Upper lobe of right lung (tissue), 1 donor: ENCODE measurements around the gene CEP104. TPM values are rescaled to one million over a fixed set of nuclear protein-coding genes. Genes with fewer than 3 reads are reported as not detected.

ENCODE experiments used
- ATAC-seq: fragments of 200-7000 bp; cut with Tn5 transposase; one replicate; pipeline ENCODE4 v1.9.1; 2020; ENCODE audit warnings: mild to moderate bottlenecking, moderate library complexity
- DNase-seq: peaks from one replicate; pipeline ENCODE4 v3.0.0-alpha.2; 2020
- H3K27ac ChIP-seq: fragments of 200-600 bp; one replicate; pipeline ENCODE4 v1.8.0; 2022
- H3K27me3 ChIP-seq: fragments of 200-600 bp; one replicate; pipeline ENCODE4 v1.8.0; 2022; ENCODE audit warnings: mild to moderate bottlenecking
- H3K36me3 ChIP-seq: fragments of 200-600 bp; one replicate; pipeline ENCODE4 v1.8.0; 2022
- H3K4me1 ChIP-seq: fragments of 200-600 bp; one replicate; pipeline ENCODE4 v1.8.0; 2022
- H3K4me3 ChIP-seq: fragments of 200-600 bp; one replicate; pipeline ENCODE4 v1.8.0; 2022; ENCODE audit warnings: mild to moderate bottlenecking
- H3K9me3 ChIP-seq: fragments of 200-600 bp; one replicate; pipeline ENCODE4 v1.8.0; 2022
- CTCF ChIP-seq: fragments of 200-600 bp; IDR thresholded peaks from one replicate; pipeline ENCODE4 v1.8.0; 2022; ENCODE audit warnings: antibody characterized with exemption
- intact Hi-C: fragments of 100-400 bp; cut with DNase I; formaldehyde crosslinking; loops from one replicate; pipeline ENCODE4 v1.11.0; 2022
- total RNA-seq: library from RNA; stranded (reverse); fragmentation: NEBNext Ultra II Directional; extraction: Animal tissue kit (Norgen Biotek cat#: 25700); gene quantifications from one replicate; pipeline ENCODE4 v1.2.1, GENCODE V29; 2021
- donor health status: DM: no; HTN: yes; CAD: no; lungs with severe emphysema.

CEP104 gene
- total RNA-seq, 1 donor from 2014 or later = 61.0 TPM

DNA sequence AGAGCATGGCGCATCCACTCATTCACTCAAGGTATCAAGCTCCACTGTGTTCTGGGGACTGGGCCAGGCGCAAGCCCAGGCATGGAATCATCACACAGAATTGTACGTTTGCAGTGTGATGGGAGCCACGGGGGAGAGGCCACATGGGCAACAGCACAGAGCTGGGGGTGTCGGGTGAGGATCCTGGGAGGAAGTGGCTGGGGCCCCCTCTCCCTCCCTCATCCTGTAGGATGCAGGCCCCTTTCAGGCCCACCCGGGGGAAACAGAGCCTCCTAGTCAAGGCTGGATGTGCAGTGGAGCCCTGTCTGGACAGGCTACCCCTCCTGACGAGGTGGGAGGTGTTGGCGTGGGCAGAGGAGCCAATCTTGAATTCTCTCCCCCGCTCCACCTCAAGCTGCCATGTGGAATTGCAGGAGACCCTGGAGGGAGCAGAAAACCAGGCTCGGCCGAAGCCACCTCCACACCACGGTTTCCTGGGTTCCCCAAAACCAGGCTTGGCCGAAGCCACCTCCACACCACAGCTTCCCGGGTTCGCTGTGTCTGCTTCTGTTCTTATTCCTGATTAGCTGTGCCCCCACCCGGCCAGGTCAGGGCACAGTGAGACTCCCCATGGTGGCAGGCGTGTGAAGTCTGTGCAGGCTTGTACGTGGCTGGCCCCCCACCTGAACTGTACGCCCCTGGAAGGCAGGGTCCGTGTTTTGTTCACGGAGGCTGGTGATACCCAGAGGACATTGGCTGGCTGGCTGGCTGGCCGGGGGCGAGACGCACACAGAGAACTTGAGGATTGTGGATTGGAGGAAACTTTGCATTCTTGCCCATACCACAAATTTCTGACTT is 47.2 kb upstream of the CEP104 start:
- H3K4me1 ChIP-seq = peaks cover 6% of the 10 kb centered on the region
- no peak overlapping the region for H3K27ac ChIP-seq
- ATAC-seq (no peak), DNase-seq (peak; percentile 63)
- intact Hi-C loops = no loop called here
- no peak overlapping the region for H3K4me3 ChIP-seq
- no peaks in the 10 kb centered on the region for H3K36me3 ChIP-seq
- H3K27me3 ChIP-seq = no peaks in the 10 kb centered on the region
- no peaks in the 10 kb centered on the region for H3K9me3 ChIP-seq
- TF ChIP-seq CTCF = no peak

- no peak for TF ChIP-seq CTCF
- H3K36me3 ChIP-seq = no peaks in the 10 kb centered on the region
- DNase-seq (peak; percentile 62), ATAC-seq (no peak)
- intact Hi-C loops = no loop called here
- H3K9me3 ChIP-seq = no peaks in the 10 kb centered on the region
- H3K4me1 ChIP-seq = peaks cover 9% of the 10 kb centered on the region
- H3K27me3 ChIP-seq = no peaks in the 10 kb centered on the region
- H3K27ac ChIP-seq = no peak overlapping the region
- no peak overlapping the region for H3K4me3 ChIP-seq
Measured at GRCh38 chr1:3903141-3904005, 46.4 kb upstream of the CEP104 start.

GRCh38 chr1:3902571-3903091 is 45.6 kb upstream of the CEP104 start:
- no peaks in the 10 kb centered on the region for H3K36me3 ChIP-seq
- no peak for TF ChIP-seq CTCF
- DNase-seq = peak; percentile 13
- H3K27ac ChIP-seq = no peak overlapping the region
- H3K4me3 ChIP-seq = no peak overlapping the region
- intact Hi-C loops = no loop called here
- no peaks in the 10 kb centered on the region for H3K9me3 ChIP-seq
- peaks cover 9% of the 10 kb centered on the region for H3K4me1 ChIP-seq
- no peaks in the 10 kb centered on the region for H3K27me3 ChIP-seq
- ATAC-seq = no peak

- H3K9me3 ChIP-seq = no peaks in the 10 kb centered on the region
- H3K27me3 ChIP-seq = no peaks in the 10 kb centered on the region
- DNase-seq (peak; percentile 58), ATAC-seq (no peak)
- H3K4me1 ChIP-seq = peaks cover 9% of the 10 kb centered on the region
- intact Hi-C loops = no loop called here
- no peak overlapping the region for H3K27ac ChIP-seq
- TF ChIP-seq CTCF = no peak
- H3K4me3 ChIP-seq = no peak overlapping the region
- no peaks in the 10 kb centered on the region for H3K36me3 ChIP-seq
Measured at GRCh38 chr1:3902111-3902511, 45.1 kb upstream of the CEP104 start.

DNA sequence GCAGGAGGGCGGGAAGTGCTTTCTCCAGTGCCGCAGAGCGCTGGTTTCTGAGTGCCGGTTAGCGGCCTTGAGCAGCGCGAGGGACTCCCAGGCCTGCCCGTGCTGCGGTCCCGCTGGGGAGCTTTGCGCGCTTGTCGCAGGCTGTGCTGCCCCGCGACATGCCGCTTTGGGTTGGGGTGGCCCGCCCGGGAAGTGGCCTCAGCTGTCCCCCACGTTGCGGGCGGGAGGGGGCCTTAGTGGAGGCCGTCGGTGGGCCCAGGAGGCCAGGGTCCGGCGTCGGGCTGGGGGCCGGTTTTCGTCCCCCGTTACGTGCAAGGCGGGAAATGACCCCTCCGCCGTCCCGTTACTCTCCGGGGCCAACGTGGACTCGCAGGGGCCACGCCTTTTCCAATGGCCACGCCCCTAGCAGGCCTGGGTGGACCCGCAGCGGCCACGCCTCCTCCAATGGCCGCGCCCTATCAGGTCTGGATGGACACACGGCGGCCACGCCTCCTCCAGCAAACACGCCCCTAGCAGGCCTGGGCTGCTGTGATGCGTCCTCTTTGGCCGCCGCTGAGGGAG is 44.0 kb upstream of the CEP104 start:
- peak overlapping the region; percentile 90 for H3K4me3 ChIP-seq
- TF ChIP-seq CTCF = no peak
- no peaks in the 10 kb centered on the region for H3K27me3 ChIP-seq
- H3K27ac ChIP-seq = peak overlapping the region; percentile 97
- H3K4me1 ChIP-seq = peaks cover 9% of the 10 kb centered on the region
- ATAC-seq (peak; percentile 91), DNase-seq (peak; percentile 99)
- intact Hi-C loops = no loop called here
- no peaks in the 10 kb centered on the region for H3K36me3 ChIP-seq
- no peaks in the 10 kb centered on the region for H3K9me3 ChIP-seq
